Caco-2 (cell line): ENCODE results near the gene FN3KRP. TPM values are rescaled to one million over a fixed set of nuclear protein-coding genes. Genes with fewer than 3 reads are reported as not detected.

Experiments
- BruUV-seq: library from RNA; stranded (reverse); fragments of 400-500 nt; replicated peaks from 2 replicates; lab custom pipeline; 2021; lab: Mats Ljungman, UMichigan
- CTCF ChIA-PET: fragments of 300-600 bp; sonication (Branson Sonifier 250); formaldehyde crosslinking; loops from one replicate; lab custom pipeline; 2022; ENCODE audit warnings: antibody characterized with exemption; lab: Charles Lee
- POLR2A ChIA-PET: fragments of 300-600 bp; sonication (Branson Sonifier 250); formaldehyde crosslinking; loops from one replicate; lab custom pipeline; 2022; ENCODE audit warnings: antibody characterized with exemption; lab: Charles Lee
- DNase-seq, 2 experiments: peaks; one replicate each; pipeline versions ENCODE4 v3.0.0 to v3.0.0-alpha.2; 2020 to 2022
- H3K27me3 ChIP-seq: replicated peaks from 2 replicates; pipeline ENCODE4 v1.6.0; 2011; ENCODE audit warnings: low read length; ENCODE audit not compliant: control insufficient read depth, insufficient read depth
- H3K36me3 ChIP-seq: 2 replicates; pipeline ENCODE4 v1.5.1; 2011; ENCODE audit warnings: low read length; ENCODE audit not compliant: control insufficient read depth, insufficient read depth
- H3K4me1 ChIP-seq: fragments of 250-450 bp; sonication (Bioruptor Pico); 2 replicates; pipeline ENCODE4 v1.5.1; 2020; ENCODE audit warnings: mild to moderate bottlenecking
- H3K4me3 ChIP-seq: 2 replicates; pipeline ENCODE4 v1.5.1; 2011; ENCODE audit warnings: low read depth, mild to moderate bottlenecking, control low read depth, low read length
- H3K9me3 ChIP-seq: fragments of 250-450 bp; sonication (Bioruptor Pico); 2 replicates; pipeline ENCODE4 v1.5.1; 2020; ENCODE audit warnings: mild to moderate bottlenecking, moderate library complexity
- H3K27ac Mint-ChIP-seq: one replicate; pipeline ENCODE4 v1.8.0; 2022; ENCODE audit warnings: mixed read lengths; ENCODE audit not compliant: unreplicated experiment
- H3K27me3 Mint-ChIP-seq: one replicate; pipeline ENCODE4 v1.8.0; 2022; ENCODE audit warnings: mixed read lengths; ENCODE audit not compliant: insufficient read depth, unreplicated experiment
- H3K36me3 Mint-ChIP-seq: one replicate; pipeline ENCODE4 v1.8.0; 2022; ENCODE audit warnings: mild to moderate bottlenecking, mixed read lengths; ENCODE audit not compliant: insufficient read depth, unreplicated experiment
- H3K4me1 Mint-ChIP-seq: one replicate; pipeline ENCODE4 v1.8.0; 2022; ENCODE audit warnings: low read depth, mixed read lengths; ENCODE audit not compliant: unreplicated experiment
- H3K4me3 Mint-ChIP-seq: one replicate; pipeline ENCODE4 v1.8.0; 2022; ENCODE audit warnings: mild to moderate bottlenecking, moderate library complexity, mixed read lengths; ENCODE audit not compliant: unreplicated experiment
- H3K9me3 Mint-ChIP-seq: one replicate; pipeline ENCODE4 v1.8.0; 2022; ENCODE audit warnings: mixed read lengths; ENCODE audit not compliant: unreplicated experiment
- CTCF ChIP-seq, 2 experiments: fragments of 200-600 bp in 1 of 2; IDR thresholded peaks; 1 replicate in 1 of 2; 2 replicates in 1 of 2; pipeline versions ENCODE4 v1.5.1 to v1.8.0; 2011 to 2022; ENCODE audit warnings: antibody characterized with exemption in 1 of 2, control low read depth in 1 of 2, inconsistent platforms in 1 of 2, low read depth in 1 of 2, low read length in 1 of 2, mild to moderate bottlenecking in 1 of 2, moderate library complexity in 1 of 2; ENCODE audit not compliant: insufficient read depth in 1 of 2, severe bottlenecking in 1 of 2, unreplicated experiment in 1 of 2
- intact Hi-C: fragments of 100-400 bp; cut with micrococcal nuclease; formaldehyde crosslinking; loops from one replicate; pipeline ENCODE4 v1.10.0; 2022; ENCODE audit not compliant: unreplicated experiment
- total RNA-seq: library from RNA; stranded (reverse); gene quantifications from 2 replicates; pipeline ENCODE4 v1.2.3, GENCODE V29; 2022

The FN3KRP gene
- total RNA-seq, 1 experiment from 2014 or later, result 53.6 TPM

GRCh38 chr17:82710499-82711232, 5.8 kb upstream of the FN3KRP start:
- Mint-ChIP-seq H3K9me3 (no peaks in the 10 kb centered on the region), H3K4me3 (no peak overlapping the region), H3K36me3 (peaks cover 4% of the 10 kb centered on the region), H3K4me1 (no peaks in the 10 kb centered on the region), H3K27me3 (no peaks in the 10 kb centered on the region), H3K27ac (no peak overlapping the region)
- TF ChIP-seq CTCF (IDR thresholded peaks at IDR 0.05; ENCODE audit: insufficient read depth in 1 of 2, low read depth in 1 of 2, low read length in 1 of 2, severe bottlenecking in 1 of 2, unreplicated experiment in 1 of 2), result no peak
- ChIA-PET POLR2A (no interaction called here), CTCF (no interaction called here)
- H3K4me3 ChIP-seq, result no peak overlapping the region
- no peaks in the 10 kb centered on the region for H3K27me3 ChIP-seq
- DNase-seq, result no peak
- H3K4me1 ChIP-seq, result no peaks in the 10 kb centered on the region
- BruUV-seq, result no TSS peak
- no peaks in the 10 kb centered on the region for H3K36me3 ChIP-seq
- intact Hi-C loops, result no loop called here
- 0 out of 2 replicates have a peak, but pooled peaks cover 5% of the 10 kb centered on the region for H3K9me3 ChIP-seq

GRCh38 chr17:82713071-82713723, 3.3 kb upstream of the FN3KRP start:
- Mint-ChIP-seq H3K9me3 (no peaks in the 10 kb centered on the region), H3K4me3 (no peak overlapping the region), H3K27ac (no peak overlapping the region), H3K4me1 (peaks cover 10% of the 10 kb centered on the region), H3K27me3 (no peaks in the 10 kb centered on the region), H3K36me3 (peaks cover 19% of the 10 kb centered on the region)
- H3K4me1 ChIP-seq, result no peaks in the 10 kb centered on the region
- BruUV-seq, result no TSS peak
- no peaks in the 10 kb centered on the region for H3K36me3 ChIP-seq
- TF ChIP-seq CTCF (IDR thresholded peaks at IDR 0.05; ENCODE audit: insufficient read depth in 1 of 2, low read depth in 1 of 2, low read length in 1 of 2, severe bottlenecking in 1 of 2, unreplicated experiment in 1 of 2), result no peak
- ChIA-PET CTCF (no interaction called here), POLR2A (no interaction called here)
- intact Hi-C loops, result no loop called here
- H3K4me3 ChIP-seq, result no peak overlapping the region
- no peak for DNase-seq
- no peaks in the 10 kb centered on the region for H3K27me3 ChIP-seq
- H3K9me3 ChIP-seq, result 0 out of 2 replicates have a peak, but pooled peaks cover 5% of the 10 kb centered on the region

GRCh38 chr17:82718986-82719685, 2.6 kb downstream of the FN3KRP start:
- no peak for DNase-seq
- Mint-ChIP-seq H3K9me3 (no peaks in the 10 kb centered on the region), H3K4me1 (peaks cover 10% of the 10 kb centered on the region), H3K36me3 (peaks cover 56% of the 10 kb centered on the region), H3K27me3 (no peaks in the 10 kb centered on the region), H3K4me3 (no peak overlapping the region), H3K27ac (no peak overlapping the region)
- H3K4me3 ChIP-seq, result no peak overlapping the region
- POLR2A ChIA-PET, result no interaction called here
- intact Hi-C loops, result no loop called here
- no TSS peak for BruUV-seq
- H3K4me1 ChIP-seq, result no peaks in the 10 kb centered on the region
- no peaks in the 10 kb centered on the region for H3K27me3 ChIP-seq
- TF ChIP-seq CTCF (IDR thresholded peaks at IDR 0.05; ENCODE audit: insufficient read depth in 1 of 2, low read depth in 1 of 2, low read length in 1 of 2, severe bottlenecking in 1 of 2, unreplicated experiment in 1 of 2), result no peak
- no peaks in the 10 kb centered on the region for H3K9me3 ChIP-seq
- CTCF ChIA-PET, result no interaction called here
- peaks cover 5% of the 10 kb centered on the region; the same call in 1 of the 2 replicates for H3K36me3 ChIP-seq
